ENCODE results near the gene ACADL. TPM values are rescaled to one million over a fixed set of nuclear protein-coding genes. Genes with fewer than 3 reads are reported as not detected.
"Not testable (repeated sequence)": the region's sequence is repeated elsewhere in the genome, so short reads cannot be mapped to it uniquely, and the experiment has no call there.

ACADL gene
- total and polyA plus RNA-seq, 2 of the 13 experiments (the other 11 are each of a cell fraction or from before 2014, with no cell fraction given): not detected

DNA sequence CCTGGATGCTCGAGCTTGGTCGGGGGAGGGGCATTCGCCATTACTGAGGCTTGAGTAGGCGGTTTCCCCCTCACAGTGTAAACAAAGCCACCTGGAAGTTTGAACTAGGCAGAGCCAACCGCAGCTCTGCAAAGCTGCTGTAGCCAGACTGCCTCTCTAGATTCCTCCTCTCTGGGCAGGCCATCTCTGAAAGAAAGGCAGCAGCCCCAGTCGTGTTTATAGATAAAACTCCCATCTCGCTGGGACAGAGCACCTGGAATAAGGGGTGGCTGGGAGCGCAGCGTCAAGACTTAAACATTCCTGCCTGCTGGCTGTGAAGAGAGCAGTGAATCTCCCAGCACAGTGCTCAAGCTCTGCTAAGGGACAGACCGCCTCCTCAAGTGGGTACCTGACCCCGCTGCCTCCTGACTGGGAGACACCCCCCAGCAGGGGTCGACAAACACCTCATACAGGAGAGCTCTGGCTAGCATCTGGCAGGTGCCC is 43.6 kb downstream of the ACADL start (continued):
- TF ChIP-seq, protein P1, sequence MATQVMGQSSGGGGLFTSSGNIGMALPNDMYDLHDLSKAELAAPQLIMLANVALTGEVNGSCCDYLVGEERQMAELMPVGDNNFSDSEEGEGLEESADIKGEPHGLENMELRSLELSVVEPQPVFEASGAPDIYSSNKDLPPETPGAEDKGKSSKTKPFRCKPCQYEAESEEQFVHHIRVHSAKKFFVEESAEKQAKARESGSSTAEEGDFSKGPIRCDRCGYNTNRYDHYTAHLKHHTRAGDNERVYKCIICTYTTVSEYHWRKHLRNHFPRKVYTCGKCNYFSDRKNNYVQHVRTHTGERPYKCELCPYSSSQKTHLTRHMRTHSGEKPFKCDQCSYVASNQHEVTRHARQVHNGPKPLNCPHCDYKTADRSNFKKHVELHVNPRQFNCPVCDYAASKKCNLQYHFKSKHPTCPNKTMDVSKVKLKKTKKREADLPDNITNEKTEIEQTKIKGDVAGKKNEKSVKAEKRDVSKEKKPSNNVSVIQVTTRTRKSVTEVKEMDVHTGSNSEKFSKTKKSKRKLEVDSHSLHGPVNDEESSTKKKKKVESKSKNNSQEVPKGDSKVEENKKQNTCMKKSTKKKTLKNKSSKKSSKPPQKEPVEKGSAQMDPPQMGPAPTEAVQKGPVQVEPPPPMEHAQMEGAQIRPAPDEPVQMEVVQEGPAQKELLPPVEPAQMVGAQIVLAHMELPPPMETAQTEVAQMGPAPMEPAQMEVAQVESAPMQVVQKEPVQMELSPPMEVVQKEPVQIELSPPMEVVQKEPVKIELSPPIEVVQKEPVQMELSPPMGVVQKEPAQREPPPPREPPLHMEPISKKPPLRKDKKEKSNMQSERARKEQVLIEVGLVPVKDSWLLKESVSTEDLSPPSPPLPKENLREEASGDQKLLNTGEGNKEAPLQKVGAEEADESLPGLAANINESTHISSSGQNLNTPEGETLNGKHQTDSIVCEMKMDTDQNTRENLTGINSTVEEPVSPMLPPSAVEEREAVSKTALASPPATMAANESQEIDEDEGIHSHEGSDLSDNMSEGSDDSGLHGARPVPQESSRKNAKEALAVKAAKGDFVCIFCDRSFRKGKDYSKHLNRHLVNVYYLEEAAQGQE (IDR thresholded peaks at IDR 0.05; ENCODE audit: borderline replicate concordance in 1 of 2, low read depth in 1 of 2, low read length in 2 of 2): peak in 1 of 2 experiments; percentile 10; a peak in 1 of 4 replicates
- TF ChIP-seq ZNF883 (CRISPR knock-in tag; IDR thresholded peaks at IDR 0.05; ENCODE audit: not compliant biosample characterization) (peak; percentile 22), FOXA3 (CRISPR knock-in tag; IDR thresholded peaks at IDR 0.05) (peak; percentile 64), SALL1 (CRISPR knock-in tag; IDR thresholded peaks at IDR 0.05) (peak; percentile 20; the same call in 1 of the 2 replicates), KDM2A (CRISPR knock-in tag; IDR thresholded peaks at IDR 0.05; ENCODE audit: borderline replicate concordance, low read depth) (0 out of 2 replicates have a peak, but pooled peaks have one; percentile 50), ZNF292 (CRISPR knock-in tag; IDR thresholded peaks at IDR 0.05; ENCODE audit: borderline replicate concordance, low read depth) (peak; percentile 43; the same call in 1 of the 2 replicates), SNAPC2 (CRISPR knock-in tag; IDR thresholded peaks at IDR 0.05) (peak; percentile 53; the same call in 1 of the 2 replicates), YY1 (IDR thresholded peaks at IDR 0.05; ENCODE audit: insufficient read depth, insufficient replicate concordance, low read depth, low read length) (peak; percentile 19), POGZ (CRISPR knock-in tag; IDR thresholded peaks at IDR 0.05) (peak; percentile 62; the same call in 1 of the 2 replicates), FOXA1 (CRISPR knock-in tag; IDR thresholded peaks at IDR 0.05) (peak; percentile 75), GATAD2A (CRISPR knock-in tag; IDR thresholded peaks at IDR 0.05) (0 out of 2 replicates have a peak, but pooled peaks have one; percentile 19), ZMYM4 (CRISPR knock-in tag; IDR thresholded peaks at IDR 0.05) (peak; percentile 74), ZNF354B (CRISPR knock-in tag; IDR thresholded peaks at IDR 0.05) (0 out of 2 replicates have a peak, but pooled peaks have one; percentile 67)
- TF ChIP-seq, protein P2, sequence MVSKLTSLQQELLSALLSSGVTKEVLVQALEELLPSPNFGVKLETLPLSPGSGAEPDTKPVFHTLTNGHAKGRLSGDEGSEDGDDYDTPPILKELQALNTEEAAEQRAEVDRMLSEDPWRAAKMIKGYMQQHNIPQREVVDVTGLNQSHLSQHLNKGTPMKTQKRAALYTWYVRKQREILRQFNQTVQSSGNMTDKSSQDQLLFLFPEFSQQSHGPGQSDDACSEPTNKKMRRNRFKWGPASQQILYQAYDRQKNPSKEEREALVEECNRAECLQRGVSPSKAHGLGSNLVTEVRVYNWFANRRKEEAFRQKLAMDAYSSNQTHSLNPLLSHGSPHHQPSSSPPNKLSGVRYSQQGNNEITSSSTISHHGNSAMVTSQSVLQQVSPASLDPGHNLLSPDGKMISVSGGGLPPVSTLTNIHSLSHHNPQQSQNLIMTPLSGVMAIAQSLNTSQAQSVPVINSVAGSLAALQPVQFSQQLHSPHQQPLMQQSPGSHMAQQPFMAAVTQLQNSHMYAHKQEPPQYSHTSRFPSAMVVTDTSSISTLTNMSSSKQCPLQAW (CRISPR knock-in tag; IDR thresholded peaks at IDR 0.05): peak; percentile 43; the same call in 1 of the 2 replicates
- TF ChIP-seq, protein P3, sequence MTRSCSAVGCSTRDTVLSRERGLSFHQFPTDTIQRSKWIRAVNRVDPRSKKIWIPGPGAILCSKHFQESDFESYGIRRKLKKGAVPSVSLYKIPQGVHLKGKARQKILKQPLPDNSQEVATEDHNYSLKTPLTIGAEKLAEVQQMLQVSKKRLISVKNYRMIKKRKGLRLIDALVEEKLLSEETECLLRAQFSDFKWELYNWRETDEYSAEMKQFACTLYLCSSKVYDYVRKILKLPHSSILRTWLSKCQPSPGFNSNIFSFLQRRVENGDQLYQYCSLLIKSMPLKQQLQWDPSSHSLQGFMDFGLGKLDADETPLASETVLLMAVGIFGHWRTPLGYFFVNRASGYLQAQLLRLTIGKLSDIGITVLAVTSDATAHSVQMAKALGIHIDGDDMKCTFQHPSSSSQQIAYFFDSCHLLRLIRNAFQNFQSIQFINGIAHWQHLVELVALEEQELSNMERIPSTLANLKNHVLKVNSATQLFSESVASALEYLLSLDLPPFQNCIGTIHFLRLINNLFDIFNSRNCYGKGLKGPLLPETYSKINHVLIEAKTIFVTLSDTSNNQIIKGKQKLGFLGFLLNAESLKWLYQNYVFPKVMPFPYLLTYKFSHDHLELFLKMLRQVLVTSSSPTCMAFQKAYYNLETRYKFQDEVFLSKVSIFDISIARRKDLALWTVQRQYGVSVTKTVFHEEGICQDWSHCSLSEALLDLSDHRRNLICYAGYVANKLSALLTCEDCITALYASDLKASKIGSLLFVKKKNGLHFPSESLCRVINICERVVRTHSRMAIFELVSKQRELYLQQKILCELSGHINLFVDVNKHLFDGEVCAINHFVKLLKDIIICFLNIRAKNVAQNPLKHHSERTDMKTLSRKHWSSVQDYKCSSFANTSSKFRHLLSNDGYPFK (CRISPR knock-in tag; IDR thresholded peaks at IDR 0.05; ENCODE audit: borderline replicate concordance): peak; percentile 80; the same call in 1 of the 2 replicates
- not testable (repeated sequence) for TF ChIP-seq FOXA1 (IDR thresholded peaks at IDR 0.05)
- TF ChIP-seq, protein P4, sequence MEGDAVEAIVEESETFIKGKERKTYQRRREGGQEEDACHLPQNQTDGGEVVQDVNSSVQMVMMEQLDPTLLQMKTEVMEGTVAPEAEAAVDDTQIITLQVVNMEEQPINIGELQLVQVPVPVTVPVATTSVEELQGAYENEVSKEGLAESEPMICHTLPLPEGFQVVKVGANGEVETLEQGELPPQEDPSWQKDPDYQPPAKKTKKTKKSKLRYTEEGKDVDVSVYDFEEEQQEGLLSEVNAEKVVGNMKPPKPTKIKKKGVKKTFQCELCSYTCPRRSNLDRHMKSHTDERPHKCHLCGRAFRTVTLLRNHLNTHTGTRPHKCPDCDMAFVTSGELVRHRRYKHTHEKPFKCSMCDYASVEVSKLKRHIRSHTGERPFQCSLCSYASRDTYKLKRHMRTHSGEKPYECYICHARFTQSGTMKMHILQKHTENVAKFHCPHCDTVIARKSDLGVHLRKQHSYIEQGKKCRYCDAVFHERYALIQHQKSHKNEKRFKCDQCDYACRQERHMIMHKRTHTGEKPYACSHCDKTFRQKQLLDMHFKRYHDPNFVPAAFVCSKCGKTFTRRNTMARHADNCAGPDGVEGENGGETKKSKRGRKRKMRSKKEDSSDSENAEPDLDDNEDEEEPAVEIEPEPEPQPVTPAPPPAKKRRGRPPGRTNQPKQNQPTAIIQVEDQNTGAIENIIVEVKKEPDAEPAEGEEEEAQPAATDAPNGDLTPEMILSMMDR (CRISPR knock-in tag; IDR thresholded peaks at IDR 0.05): peak; percentile 65
- TF ChIP-seq, protein P5, sequence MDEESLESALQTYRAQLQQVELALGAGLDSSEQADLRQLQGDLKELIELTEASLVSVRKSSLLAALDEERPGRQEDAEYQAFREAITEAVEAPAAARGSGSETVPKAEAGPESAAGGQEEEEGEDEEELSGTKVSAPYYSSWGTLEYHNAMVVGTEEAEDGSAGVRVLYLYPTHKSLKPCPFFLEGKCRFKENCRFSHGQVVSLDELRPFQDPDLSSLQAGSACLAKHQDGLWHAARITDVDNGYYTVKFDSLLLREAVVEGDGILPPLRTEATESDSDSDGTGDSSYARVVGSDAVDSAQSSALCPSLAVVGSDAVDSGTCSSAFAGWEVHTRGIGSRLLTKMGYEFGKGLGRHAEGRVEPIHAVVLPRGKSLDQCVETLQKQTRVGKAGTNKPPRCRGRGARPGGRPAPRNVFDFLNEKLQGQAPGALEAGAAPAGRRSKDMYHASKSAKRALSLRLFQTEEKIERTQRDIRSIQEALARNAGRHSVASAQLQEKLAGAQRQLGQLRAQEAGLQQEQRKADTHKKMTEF (CRISPR knock-in tag; IDR thresholded peaks at IDR 0.05): peak; percentile 37; the same call in 1 of the 2 replicates

All from HepG2 (cell line).